Upper lobe of left lung (tissue), 4 donors: Measurements from ENCODE around the gene PLIN5.

ENCODE experiments used
- EP300 ChIP-seq, 4 donors: sonication (generic); formaldehyde crosslinking; IDR thresholded peaks; one replicate each; pipeline ENCODE4 v1.5.1; 2017; ENCODE audit warnings: antibody characterized with exemption in 4 of 4, control low read depth in 2 of 4
- POLR2A ChIP-seq, 4 donors: fragments of 450-650 bp; IDR thresholded peaks; one replicate each; pipeline ENCODE4 v1.5.1; 2016 to 2017; ENCODE audit warnings: antibody characterized with exemption in 4 of 4, mild to moderate bottlenecking in 2 of 4
- POLR2AphosphoS5 ChIP-seq, 2 donors: sonication (generic); formaldehyde crosslinking; IDR thresholded peaks; one replicate each; pipeline ENCODE4 v1.5.1; 2017; ENCODE audit warnings: antibody characterized with exemption in 2 of 2
- TF ChIP-seq, protein P1 (sequence below), 6 experiments: fragments of 450-650 bp in 4 of 6; fragments of 200-600 bp in 2 of 6; sonication (generic) in 2 of 6; IDR thresholded peaks; one replicate each; pipeline ENCODE4 v1.5.1; 2016 to 2019; ENCODE audit warnings: antibody characterized with exemption in 6 of 6

DNA sequence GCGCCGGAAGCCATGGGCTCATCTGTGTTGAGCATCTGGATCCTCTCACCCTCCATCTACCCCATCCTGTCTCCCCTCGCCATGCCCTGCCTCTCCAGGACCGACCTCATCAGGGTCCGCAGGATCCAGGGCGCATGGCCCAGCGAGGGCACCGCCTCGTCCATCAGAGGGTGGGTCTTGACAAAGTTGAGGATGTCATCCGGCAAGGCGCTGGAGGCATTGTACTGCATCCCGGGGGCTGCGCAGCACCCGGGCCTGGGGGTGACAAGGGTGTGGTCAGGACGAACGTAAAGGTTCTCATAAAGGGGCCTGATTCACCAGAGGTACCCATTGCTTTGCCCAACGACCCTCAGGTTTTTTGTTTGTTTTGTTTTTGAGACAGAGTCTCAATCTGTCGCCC, 15.0 kb upstream of the PLIN5 start:
- TF ChIP-seq, protein P1, sequence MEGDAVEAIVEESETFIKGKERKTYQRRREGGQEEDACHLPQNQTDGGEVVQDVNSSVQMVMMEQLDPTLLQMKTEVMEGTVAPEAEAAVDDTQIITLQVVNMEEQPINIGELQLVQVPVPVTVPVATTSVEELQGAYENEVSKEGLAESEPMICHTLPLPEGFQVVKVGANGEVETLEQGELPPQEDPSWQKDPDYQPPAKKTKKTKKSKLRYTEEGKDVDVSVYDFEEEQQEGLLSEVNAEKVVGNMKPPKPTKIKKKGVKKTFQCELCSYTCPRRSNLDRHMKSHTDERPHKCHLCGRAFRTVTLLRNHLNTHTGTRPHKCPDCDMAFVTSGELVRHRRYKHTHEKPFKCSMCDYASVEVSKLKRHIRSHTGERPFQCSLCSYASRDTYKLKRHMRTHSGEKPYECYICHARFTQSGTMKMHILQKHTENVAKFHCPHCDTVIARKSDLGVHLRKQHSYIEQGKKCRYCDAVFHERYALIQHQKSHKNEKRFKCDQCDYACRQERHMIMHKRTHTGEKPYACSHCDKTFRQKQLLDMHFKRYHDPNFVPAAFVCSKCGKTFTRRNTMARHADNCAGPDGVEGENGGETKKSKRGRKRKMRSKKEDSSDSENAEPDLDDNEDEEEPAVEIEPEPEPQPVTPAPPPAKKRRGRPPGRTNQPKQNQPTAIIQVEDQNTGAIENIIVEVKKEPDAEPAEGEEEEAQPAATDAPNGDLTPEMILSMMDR (IDR thresholded peaks at IDR 0.05), result no peak
- no peak for TF ChIP-seq POLR2A (IDR thresholded peaks at IDR 0.05)
- TF ChIP-seq EP300 (IDR thresholded peaks at IDR 0.05), result no peak
- no peak for TF ChIP-seq POLR2AphosphoS5 (IDR thresholded peaks at IDR 0.05)
